HG03280 (cell line): ENCODE results near the gene DIABLO.
A peak's percentile ranks its signal among the peaks of the same experiment; 100 is the strongest.
"Not testable (repeated sequence)": the region's sequence is repeated elsewhere in the genome, so short reads cannot be mapped to it uniquely, and the experiment has no call there.

Source experiments
- ATAC-seq: cut with Tn5 transposase; IDR thresholded peaks from one replicate; pipeline ENCODE4 v1.9.1; 2021; ENCODE audit warnings: mild to moderate bottlenecking, moderate library complexity; ENCODE audit not compliant: unreplicated experiment

DIABLO gene

DNA sequence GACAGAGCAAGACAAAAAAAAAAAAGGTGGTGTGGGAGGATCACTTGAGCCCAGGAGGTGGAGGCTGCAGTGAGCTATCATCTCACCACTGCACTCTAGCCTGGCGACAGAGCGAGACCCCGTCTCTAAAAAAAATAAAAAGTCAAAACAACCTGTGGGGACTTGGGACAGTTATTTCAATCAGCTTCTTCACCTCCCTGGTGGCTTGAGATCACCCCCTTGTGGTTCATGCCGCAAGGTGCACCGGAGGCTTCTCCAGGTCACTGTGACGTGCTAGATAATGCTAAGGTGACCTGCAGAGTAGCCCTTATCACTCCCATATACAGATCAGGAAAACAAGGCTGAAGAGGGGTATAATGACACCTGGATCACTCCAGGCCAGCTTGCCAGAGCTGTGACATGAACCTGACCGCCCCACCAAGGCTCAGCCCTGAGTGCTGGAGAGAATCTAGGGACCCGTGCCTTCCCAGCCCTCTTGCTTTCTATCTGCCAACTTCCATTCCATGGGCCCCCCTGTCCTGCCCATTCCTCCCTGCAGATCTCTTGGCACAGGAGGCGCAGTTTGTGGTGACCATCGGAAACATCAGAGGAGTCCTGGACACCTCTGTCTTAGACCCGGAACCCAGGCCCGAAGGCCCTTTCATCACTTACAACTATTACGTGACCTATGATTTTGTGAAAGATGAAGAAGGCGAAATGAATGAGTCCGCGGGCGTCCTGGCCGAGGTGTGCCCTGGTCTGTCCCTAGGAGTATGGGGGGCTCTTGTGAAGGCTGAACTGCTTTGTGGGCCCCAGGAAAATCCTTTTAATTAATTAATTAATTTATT lies 34.8 kb downstream of the DIABLO start:
- ATAC-seq, result no peak

DNA sequence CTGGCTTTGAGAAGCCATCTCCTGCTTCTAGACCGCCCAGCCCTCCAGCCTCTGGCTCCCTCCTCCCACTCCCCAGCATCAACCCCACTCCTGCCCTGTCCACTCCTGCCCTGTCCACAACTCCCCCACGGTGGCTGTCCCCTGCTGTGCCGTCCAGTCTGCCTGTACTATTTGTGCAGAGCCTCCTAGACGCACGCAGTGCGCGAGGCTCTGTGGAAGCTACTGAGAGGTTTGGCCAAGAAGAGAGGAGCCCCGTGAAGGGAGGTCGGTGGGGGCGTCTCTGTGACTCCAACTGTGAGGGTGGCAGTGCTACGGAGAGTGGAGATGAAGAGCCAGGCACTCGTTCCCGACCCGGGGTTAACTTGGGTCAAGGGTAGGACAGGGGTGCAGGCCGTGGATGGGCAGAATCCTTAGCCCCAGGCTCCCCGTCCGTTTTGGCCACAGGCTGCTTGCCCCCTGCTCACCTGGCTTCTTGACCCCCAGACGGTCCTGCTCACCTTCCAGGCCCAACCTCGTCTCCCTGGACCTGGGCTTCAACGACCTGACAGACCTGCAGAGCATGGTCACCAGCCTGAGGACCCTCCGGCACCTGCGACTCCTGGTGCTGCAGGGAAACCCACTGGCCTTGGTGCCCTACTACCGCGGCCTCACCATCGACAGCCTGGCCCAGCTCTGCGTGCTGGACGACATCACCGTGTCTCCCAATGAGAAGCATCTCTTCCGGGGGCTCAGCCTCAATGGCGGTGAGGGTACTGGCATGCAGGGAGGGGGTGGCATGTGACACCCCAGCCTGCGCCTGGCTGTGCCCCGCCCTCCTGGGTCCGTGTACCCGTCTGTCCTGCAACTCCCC lies 36.0 kb downstream of the DIABLO start:
- no peak for ATAC-seq

DNA sequence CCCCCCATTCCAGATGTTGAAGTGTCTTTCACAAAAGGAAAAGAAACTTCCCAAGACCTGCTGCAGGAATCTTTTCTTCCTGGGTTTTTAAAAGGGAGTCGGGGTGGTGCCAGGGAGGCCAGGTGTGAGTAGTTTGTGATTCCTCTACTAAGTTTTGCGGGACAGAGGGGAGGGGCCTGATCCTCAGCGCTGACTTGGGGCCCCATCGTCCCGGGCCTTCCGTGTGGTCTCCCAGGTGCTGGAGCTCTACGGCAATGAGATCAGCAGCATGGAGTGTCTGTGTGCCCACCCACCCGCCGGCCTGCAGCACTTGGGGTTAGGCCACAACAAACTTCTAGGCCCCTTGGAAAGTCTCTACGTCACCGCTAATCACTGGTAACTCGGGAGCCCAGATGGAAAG lies 38.4 kb downstream of the DIABLO start:
- ATAC-seq, result no peak

DNA sequence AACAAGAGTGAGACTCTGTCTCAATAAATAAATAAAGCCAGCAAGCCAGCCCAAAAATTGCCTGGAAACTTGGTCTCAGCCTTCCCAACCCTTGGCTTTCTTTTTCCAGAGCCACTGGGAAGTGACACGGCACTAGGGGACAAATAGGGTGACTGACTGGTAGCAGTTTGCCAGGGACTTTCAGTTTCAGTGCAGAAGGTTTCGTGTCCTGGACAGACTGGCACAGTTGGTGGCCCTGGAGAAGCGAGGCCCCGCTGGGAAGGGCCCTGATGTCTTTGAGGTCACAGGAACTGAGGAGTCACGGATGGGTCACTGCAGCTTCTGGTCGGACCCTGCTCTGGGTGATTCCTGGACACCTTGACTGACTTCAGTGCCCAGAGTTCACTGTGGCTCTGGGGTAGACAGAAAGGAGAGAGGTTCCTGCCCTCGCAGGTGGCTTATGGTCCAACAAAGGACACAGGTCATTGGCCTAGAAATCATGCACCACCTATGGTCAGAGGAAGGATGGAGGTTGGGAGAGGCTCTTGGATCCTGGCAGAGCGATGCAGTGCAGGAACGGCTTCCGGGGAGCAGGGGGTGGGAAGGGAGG lies 40.3 kb downstream of the DIABLO start:
- ATAC-seq, result no peak

GRCh38 chr12:122185079-122185478 lies 40.8 kb downstream of the DIABLO start:
- no peak for ATAC-seq

- no peak for ATAC-seq
These were observed 41.3 kb downstream of the DIABLO start for GRCh38 chr12:122184517-122184916.

- ATAC-seq, result no peak
These were observed 42.3 kb downstream of the DIABLO start for GRCh38 chr12:122183588-122183940.

GRCh38 chr12:122182887-122183587 lies 42.8 kb downstream of the DIABLO start, which contains the start of gene LRRC43:
Gene LRRC43 (plus strand): TSS chr12:122183123. CDS start chr12:122183145, 22 bp downstream.
- no peak for ATAC-seq

GRCh38 chr12:122176473-122176872 lies 49.4 kb downstream of the DIABLO start:
- ATAC-seq, result not testable (repeated sequence)

- no peak for ATAC-seq
These were observed 51.6 kb downstream of the DIABLO start, which contains the start of gene IL31 for GRCh38 chr12:122174155-122174845. Gene IL31 (minus strand): TSS chr12:122174221. CDS start chr12:122174172, 49 bp downstream.

- no peak for ATAC-seq
These were observed 53.5 kb downstream of the DIABLO start for GRCh38 chr12:122172262-122172939.

DNA sequence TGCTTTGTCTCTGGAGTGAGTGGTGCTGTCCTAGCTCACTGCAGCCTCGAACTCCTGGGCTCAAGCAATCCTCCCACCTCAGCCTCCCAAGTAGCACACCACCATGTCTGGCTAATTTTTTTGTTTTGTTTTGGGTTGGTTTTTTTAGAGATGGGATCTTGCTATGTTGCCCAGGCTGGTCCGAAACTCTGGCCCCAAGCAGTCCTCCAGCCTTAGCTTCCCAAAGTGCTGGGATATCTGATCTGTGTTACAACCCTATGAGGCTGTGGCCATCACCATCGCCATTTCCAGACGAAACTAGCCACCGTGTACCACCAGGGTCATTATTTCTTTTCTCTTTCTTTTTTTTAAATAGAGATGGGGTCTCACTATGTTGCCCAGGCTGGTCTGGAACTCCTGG lies 54.5 kb downstream of the DIABLO start:
- no peak for ATAC-seq

DNA sequence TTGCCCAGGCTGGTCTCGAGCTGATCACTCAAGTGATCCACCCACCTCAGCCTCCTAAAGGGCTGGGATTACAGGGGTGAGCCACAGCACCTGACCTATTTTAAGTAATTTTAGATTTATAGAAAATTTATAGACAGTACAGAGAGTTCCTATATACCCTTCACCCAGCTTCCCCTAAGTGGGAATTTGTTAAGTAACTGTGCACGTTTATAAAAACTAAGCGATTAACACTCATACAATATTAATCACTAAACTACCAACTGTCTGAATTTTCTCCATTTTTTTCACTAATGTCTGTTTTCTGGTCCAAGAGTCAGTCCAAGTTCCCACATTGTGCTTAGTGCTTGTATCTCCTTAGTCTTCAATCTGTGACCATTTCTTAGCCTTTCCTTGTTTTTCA lies 57.4 kb downstream of the DIABLO start:
- no peak for ATAC-seq

DNA sequence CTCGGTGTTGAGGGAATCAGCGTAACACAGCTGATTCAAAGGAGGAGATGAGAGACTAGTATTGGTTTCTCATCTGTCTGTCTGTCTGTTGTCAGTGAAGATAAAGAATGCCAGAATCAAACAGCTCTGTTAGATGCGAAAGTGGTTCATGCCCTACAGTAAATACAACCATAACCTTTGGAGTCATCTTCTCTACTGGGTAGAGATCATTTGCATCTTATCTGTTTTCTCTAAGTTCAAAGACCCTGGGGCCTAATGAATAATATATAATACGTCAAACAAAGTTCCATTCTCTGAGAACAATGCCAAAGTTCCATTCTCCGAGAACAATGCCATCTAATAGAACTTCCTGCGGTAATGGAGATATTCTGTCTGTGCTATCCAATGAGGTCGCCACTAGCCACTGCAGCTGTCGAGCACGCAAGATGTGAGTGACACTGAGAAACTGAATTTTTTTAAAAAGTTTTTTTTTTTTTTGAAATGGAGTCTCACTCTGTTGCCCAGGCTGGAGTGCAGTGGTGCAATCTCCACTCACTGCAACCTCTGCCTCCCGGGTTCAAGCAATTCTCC lies 58.4 kb downstream of the DIABLO start:
- ATAC-seq, result no peak

DNA sequence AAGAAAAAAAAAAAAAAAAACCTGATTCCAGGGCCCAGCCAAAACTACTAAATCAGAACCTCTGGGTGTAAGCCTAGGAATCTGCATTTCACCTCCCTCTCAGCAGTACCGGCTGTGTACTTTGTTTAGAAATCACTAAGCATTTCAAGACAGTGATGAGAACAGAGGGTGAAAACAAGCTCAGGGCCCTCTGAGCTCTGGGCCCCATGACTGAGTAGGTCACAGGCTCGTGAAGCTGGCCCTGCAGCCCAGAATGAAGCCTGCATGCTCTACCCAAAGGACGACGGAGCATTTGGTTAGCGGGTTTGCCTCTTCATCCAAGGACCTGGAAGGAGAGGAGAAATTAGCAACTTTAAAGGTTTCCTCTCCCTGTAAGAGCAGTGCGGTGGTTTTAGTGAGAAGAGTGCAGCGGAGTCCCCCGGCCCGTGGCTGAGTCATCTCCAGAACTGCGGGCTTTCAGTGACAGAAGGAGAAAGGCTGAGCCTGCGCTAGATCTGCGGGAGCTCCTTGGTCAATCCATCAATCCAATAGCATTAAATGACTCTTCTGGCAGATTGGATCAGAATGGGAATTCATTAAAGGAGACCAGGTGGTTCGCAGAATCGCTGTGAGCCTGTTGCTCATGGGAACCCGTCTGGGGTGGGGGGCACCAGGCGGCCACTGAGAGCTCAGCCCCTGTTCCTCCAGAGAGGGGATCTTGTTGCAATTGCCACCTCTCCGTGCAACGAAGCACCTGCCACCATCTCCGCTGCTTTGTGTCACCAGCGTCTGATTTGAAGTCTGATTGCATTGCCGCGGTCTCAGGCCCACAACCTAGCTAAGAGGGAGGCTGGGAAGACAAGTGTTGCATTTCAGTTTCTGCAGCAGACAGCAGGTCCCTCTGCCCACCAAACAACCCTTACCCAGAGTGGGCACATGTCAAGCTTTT lies 59.2 kb downstream of the DIABLO start:
- peak; percentile 70 for ATAC-seq

DNA sequence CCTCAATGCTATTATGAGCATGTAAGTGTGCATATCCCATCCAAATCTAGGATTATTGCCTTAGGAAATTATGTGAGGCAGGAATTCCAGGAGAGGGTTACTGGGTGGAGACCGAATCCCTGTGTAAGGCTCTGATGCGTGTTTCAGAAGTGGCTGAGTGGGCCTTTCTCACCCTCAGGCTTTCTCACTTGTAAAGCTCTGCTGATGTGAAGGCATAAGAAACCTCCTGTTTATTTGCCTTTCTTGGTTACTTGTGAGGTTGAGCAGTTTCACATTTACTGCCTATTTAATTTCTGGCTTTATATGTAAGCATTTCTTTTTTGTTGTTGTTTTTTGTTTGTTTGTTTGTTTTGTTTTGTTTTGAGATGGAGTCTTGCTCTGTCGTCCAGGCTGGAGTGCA lies 62.9 kb downstream of the DIABLO start:
- no peak for ATAC-seq

GRCh38 chr12:122161682-122162081 lies 64.2 kb downstream of the DIABLO start:
- ATAC-seq, result no peak

GRCh38 chr12:122160761-122161160 lies 65.1 kb downstream of the DIABLO start:
- no peak for ATAC-seq
